Gastroesophageal sphincter (tissue), 4 donors: ENCODE measurements around the gene C1orf115. TPM values are rescaled to one million over a fixed set of nuclear protein-coding genes. Genes with fewer than 3 reads are reported as not detected.

Source experiments
- ATAC-seq: fragments of 150-250 bp; one replicate; pipeline ENCODE4 v1.9.1; 2016; ENCODE audit warnings: mild to moderate bottlenecking, moderate library complexity
- H3K27ac ChIP-seq, 4 donors: fragments of 200-600 bp; sonication (generic) in 3 of 4; 1 replicate in 3 of 4; 2 replicates in 1 of 4; pipeline ENCODE4 v1.5.1; 2016 to 2019
- H3K27me3 ChIP-seq: fragments of 200-600 bp; sonication (generic); one replicate; pipeline ENCODE4 v1.5.1; 2019
- H3K36me3 ChIP-seq, 2 donors: fragments of 200-600 bp; sonication (generic); one replicate each; pipeline ENCODE4 v1.5.1; 2019; ENCODE audit warnings: control low read depth in 1 of 2
- H3K4me1 ChIP-seq, 3 donors: fragments of 200-600 bp; sonication (generic); 1 replicate in 2 of 3; 2 replicates in 1 of 3; pipeline ENCODE4 v1.5.1; 2016 to 2019; ENCODE audit warnings: control low read depth in 2 of 3
- H3K4me3 ChIP-seq, 2 donors: fragments of 200-600 bp; sonication (generic); one replicate each; pipeline ENCODE4 v1.5.1; 2019; ENCODE audit warnings: mild to moderate bottlenecking in 1 of 2, moderate library complexity in 1 of 2
- H3K9me3 ChIP-seq, 3 donors: fragments of 200-600 bp; sonication (generic); one replicate each; pipeline ENCODE4 v1.5.1; 2017 to 2019; ENCODE audit warnings: control low read depth in 2 of 3
- EP300 ChIP-seq: sonication (generic); formaldehyde crosslinking; IDR thresholded peaks from one replicate; pipeline ENCODE4 v1.6.1; 2017; ENCODE audit warnings: antibody characterized with exemption, mild to moderate bottlenecking
- POLR2A ChIP-seq, 2 donors: fragments of 450-650 bp; IDR thresholded peaks; one replicate each; pipeline ENCODE4 v1.6.1; 2017; ENCODE audit warnings: antibody characterized with exemption in 2 of 2, mild to moderate bottlenecking in 2 of 2, moderate library complexity in 1 of 2
- POLR2AphosphoS5 ChIP-seq: sonication (generic); formaldehyde crosslinking; IDR thresholded peaks from one replicate; pipeline ENCODE4 v1.6.1; 2017; ENCODE audit warnings: antibody characterized with exemption
- WGBS, 2 donors: methylation state at CpG; one replicate each; pipeline ENCODE4 v1.1.5; 2018; ENCODE audit warnings: low coverage in 1 of 2; 5-methylcytosine and 5-hydroxymethylcytosine counted together
- total RNA-seq, 4 donors: library from RNA; depleted of rRNA; stranded (reverse); fragments of >200 nt; gene quantifications; one replicate each; pipeline ENCODE4 v1.1.0, GENCODE V29; 2016
- TF ChIP-seq, protein P1 (sequence below), 4 experiments: fragments of 200-600 bp in 2 of 4; fragments of 450-650 bp in 2 of 4; sonication (generic) in 1 of 4; IDR thresholded peaks; one replicate each; pipeline ENCODE4 v1.5.1; 2017 to 2019; ENCODE audit warnings: antibody characterized with exemption in 4 of 4, mild to moderate bottlenecking in 2 of 4, moderate library complexity in 2 of 4

C1orf115 gene
- total RNA-seq, 4 donors from 2014 or later = 6.8 to 28.0 (median 9.5) TPM

- no peaks in the 10 kb centered on the region for H3K9me3 ChIP-seq
- ATAC-seq = no peak
- TF ChIP-seq EP300 (no peak), POLR2A (IDR thresholded peaks at IDR 0.05) (no peak), POLR2AphosphoS5 (no peak)
- TF ChIP-seq, protein P1, sequence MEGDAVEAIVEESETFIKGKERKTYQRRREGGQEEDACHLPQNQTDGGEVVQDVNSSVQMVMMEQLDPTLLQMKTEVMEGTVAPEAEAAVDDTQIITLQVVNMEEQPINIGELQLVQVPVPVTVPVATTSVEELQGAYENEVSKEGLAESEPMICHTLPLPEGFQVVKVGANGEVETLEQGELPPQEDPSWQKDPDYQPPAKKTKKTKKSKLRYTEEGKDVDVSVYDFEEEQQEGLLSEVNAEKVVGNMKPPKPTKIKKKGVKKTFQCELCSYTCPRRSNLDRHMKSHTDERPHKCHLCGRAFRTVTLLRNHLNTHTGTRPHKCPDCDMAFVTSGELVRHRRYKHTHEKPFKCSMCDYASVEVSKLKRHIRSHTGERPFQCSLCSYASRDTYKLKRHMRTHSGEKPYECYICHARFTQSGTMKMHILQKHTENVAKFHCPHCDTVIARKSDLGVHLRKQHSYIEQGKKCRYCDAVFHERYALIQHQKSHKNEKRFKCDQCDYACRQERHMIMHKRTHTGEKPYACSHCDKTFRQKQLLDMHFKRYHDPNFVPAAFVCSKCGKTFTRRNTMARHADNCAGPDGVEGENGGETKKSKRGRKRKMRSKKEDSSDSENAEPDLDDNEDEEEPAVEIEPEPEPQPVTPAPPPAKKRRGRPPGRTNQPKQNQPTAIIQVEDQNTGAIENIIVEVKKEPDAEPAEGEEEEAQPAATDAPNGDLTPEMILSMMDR (IDR thresholded peaks at IDR 0.05) = no peak
Observed at GRCh38 chr1:220655961-220656740, 34.0 kb upstream of the C1orf115 start.

GRCh38 chr1:220666349-220666748 is 23.8 kb upstream of the C1orf115 start:
- Histone ChIP-seq H3K36me3 (peaks cover 0 to 18% of the 10 kb centered on the region in 2 donors), H3K9me3 (peaks cover 0 to 13% (median 0%) of the 10 kb centered on the region in 3 donors)
- 80 to 88% methylated on average over 1 to 3 of the region's 3 CpGs for WGBS, 2 donors

More at GRCh38 chr1:220655961-220656740, 34.0 kb upstream of the C1orf115 start:
- no peak overlapping the region for H3K4me3 ChIP-seq
- H3K36me3 ChIP-seq = peaks cover 0 to 76% of the 10 kb centered on the region in 2 donors
- H3K27ac ChIP-seq = no peak overlapping the region
- no peaks in the 10 kb centered on the region for H3K4me1 ChIP-seq
- no peaks in the 10 kb centered on the region for H3K27me3 ChIP-seq

GRCh38 chr1:220669005-220669404 is 21.2 kb upstream of the C1orf115 start:
- H3K4me3 ChIP-seq = no peak overlapping the region
- H3K36me3 ChIP-seq = no peaks in the 10 kb centered on the region
- no peaks in the 10 kb centered on the region for H3K4me1 ChIP-seq
- no peak overlapping the region for H3K27ac ChIP-seq
- no peak for TF ChIP-seq POLR2AphosphoS5
- no peak for TF ChIP-seq EP300
- no peak for TF ChIP-seq POLR2A (IDR thresholded peaks at IDR 0.05)
- TF ChIP-seq, protein P1 (IDR thresholded peaks at IDR 0.05) = no peak
- no peaks in the 10 kb centered on the region for H3K27me3 ChIP-seq
- H3K9me3 ChIP-seq = peaks cover 0 to 13% (median 0%) of the 10 kb centered on the region in 3 donors
- no peak for ATAC-seq
- WGBS, 2 donors = 80 to 83% methylated on average over 1 of the region's 1 CpG

More at GRCh38 chr1:220666349-220666748, 23.8 kb upstream of the C1orf115 start:
- no peak overlapping the region for H3K27ac ChIP-seq
- no peak for TF ChIP-seq EP300
- no peak for TF ChIP-seq POLR2A (IDR thresholded peaks at IDR 0.05)
- no peak for TF ChIP-seq POLR2AphosphoS5
- TF ChIP-seq, protein P1 (IDR thresholded peaks at IDR 0.05) = no peak
- no peak for ATAC-seq
- H3K4me1 ChIP-seq = no peaks in the 10 kb centered on the region
- no peak overlapping the region for H3K4me3 ChIP-seq
- H3K27me3 ChIP-seq = no peaks in the 10 kb centered on the region

DNA sequence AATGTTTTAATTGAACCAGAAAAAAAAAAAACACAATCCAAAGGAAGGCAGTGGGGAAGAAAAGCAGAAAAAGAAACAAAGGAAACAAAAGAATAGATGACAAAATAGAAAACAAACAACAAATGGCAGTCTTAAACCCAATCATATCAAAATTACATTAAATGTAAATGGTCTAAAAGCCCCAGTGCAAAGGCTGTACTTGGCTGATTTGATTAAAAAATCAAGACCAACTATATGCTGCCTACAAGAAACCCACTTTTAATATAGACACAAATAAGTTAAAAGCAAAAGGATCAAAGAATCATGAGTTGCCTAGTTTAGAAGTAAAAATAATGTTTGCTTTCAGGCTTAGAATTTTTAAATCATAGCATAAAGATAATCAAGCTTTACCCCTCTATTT is 19.8 kb upstream of the C1orf115 start:
- Histone ChIP-seq H3K27me3 (no peaks in the 10 kb centered on the region), H3K9me3 (peaks cover 0 to 13% (median 0%) of the 10 kb centered on the region in 3 donors), H3K4me3 (no peak overlapping the region), H3K4me1 (no peaks in the 10 kb centered on the region), H3K27ac (no peak overlapping the region), H3K36me3 (no peaks in the 10 kb centered on the region)
- TF ChIP-seq, protein P1 (IDR thresholded peaks at IDR 0.05) = no peak
- no peak for TF ChIP-seq POLR2A (IDR thresholded peaks at IDR 0.05)
- TF ChIP-seq POLR2AphosphoS5 = no peak
- no peak for TF ChIP-seq EP300
- ATAC-seq = no peak

GRCh38 chr1:220673921-220674320 is 16.2 kb upstream of the C1orf115 start:
- no peak for TF ChIP-seq EP300
- no peak for ATAC-seq
- Histone ChIP-seq H3K27ac (no peak overlapping the region), H3K27me3 (no peaks in the 10 kb centered on the region), H3K4me3 (no peak overlapping the region), H3K4me1 (no peaks in the 10 kb centered on the region), H3K9me3 (peaks cover 0 to 13% (median 0%) of the 10 kb centered on the region in 3 donors), H3K36me3 (no peaks in the 10 kb centered on the region)
- WGBS, 2 donors = 100% methylated on average over 1 of the region's 1 CpG
